GM18873 (cell line): ENCODE measurements around the gene DENND10.

Experiments
- ATAC-seq: cut with Tn5 transposase; IDR thresholded peaks from one replicate; pipeline ENCODE4 v1.9.1; 2021; ENCODE audit warnings: mild to moderate bottlenecking, moderate library complexity, moderate number of reproducible peaks; ENCODE audit not compliant: unreplicated experiment, low FRiP score

Gene DENND10, protein sequence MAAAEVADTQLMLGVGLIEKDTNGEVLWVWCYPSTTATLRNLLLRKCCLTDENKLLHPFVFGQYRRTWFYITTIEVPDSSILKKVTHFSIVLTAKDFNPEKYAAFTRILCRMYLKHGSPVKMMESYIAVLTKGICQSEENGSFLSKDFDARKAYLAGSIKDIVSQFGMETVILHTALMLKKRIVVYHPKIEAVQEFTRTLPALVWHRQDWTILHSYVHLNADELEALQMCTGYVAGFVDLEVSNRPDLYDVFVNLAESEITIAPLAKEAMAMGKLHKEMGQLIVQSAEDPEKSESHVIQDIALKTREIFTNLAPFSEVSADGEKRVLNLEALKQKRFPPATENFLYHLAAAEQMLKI

DNA sequence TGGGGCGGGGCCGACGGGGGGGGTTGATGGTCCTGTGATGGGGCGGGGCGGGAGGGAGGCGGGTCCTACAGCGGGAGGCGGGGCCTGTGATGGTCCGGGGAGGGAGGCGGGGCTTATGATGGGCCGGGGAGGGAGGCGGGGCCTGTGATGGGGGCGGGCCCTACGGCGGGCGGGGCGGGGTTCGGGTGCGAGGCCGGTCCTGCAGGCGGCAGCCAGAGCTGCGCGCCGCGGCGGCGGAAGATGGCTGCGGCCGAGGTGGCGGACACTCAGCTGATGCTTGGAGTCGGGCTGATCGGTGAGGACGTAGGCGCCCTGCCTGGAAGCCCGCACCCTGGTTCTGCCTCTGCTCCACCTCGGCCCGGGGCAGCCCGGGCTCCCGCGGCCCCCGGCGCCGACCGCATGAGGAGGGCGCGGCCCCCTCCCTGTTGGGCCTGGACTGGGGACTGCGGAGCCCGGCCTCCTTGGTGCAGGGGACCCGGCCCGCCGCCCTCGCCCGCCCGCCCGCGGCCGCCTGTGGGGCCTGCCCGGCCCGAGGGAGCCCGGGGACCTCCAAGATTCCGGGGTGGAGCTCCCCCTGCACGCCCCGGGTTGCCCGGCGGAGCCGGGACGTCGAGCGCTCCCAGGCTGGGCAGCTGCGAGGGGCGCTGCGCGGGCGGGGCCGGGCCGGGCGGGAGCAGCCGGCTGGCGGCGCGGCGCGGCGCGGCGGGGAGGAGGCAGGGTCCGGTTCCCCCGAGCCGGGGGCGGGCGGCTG is at the start of gene DENND10:
Gene DENND10, plus strand, starts transcription at position 211 of the 751 bp plus-strand sequence. Its CDS starts 30 bp downstream, at position 241.
- ATAC-seq = peak; percentile 71

- ATAC-seq = no peak
Measured at GRCh38 chr10:119055472-119055871, 48.4 kb upstream of the DENND10 start.

- ATAC-seq = no peak
Measured at GRCh38 chr10:119058010-119058409, 45.9 kb upstream of the DENND10 start.

DNA sequence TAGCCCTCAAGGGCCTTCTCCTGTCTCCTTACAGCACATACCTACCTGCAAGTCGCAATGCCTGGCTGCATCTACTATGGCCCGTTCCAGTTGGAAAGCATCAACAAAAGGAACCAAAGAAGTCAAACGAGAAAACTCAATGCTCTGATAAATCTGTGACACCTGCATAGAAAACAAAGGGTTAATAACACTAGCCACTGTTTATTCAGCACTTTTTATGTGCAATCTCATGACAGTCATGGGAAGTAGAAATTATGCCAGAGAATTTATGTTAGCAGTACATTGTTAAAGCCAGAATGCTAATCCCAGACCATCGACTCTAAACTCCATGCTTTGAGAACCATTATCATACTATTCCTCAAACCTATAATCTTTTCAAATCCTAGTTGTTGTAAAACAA is 44.4 kb upstream of the DENND10 start:
- ATAC-seq = no peak

GRCh38 chr10:119060107-119060506 is 43.8 kb upstream of the DENND10 start:
- ATAC-seq = no peak

DNA sequence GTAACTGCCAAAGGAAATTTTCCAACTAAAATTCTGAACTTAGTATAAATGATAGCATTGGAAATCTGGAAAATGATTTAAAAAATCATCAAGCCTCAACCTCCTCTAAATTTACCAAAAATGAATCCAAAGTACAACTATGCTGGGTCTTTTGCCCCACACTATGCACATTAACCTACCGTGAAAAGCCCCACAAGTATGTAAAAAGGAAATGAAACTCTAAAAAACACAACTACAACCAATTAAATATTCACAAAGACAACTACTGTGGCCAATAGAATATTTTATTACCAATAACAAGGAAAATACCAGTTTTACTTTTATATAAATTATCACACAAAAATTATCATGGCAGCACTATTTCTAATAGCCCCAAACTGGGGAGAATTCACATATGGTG is 42.6 kb upstream of the DENND10 start:
- ATAC-seq = no peak

GRCh38 chr10:119061926-119062325 is 42.0 kb upstream of the DENND10 start:
- ATAC-seq = no peak

- no peak for ATAC-seq
Measured at GRCh38 chr10:119070395-119071165, 33.3 kb upstream of the DENND10 start.

GRCh38 chr10:119073584-119073983 is 30.3 kb upstream of the DENND10 start:
- no peak for ATAC-seq

DNA sequence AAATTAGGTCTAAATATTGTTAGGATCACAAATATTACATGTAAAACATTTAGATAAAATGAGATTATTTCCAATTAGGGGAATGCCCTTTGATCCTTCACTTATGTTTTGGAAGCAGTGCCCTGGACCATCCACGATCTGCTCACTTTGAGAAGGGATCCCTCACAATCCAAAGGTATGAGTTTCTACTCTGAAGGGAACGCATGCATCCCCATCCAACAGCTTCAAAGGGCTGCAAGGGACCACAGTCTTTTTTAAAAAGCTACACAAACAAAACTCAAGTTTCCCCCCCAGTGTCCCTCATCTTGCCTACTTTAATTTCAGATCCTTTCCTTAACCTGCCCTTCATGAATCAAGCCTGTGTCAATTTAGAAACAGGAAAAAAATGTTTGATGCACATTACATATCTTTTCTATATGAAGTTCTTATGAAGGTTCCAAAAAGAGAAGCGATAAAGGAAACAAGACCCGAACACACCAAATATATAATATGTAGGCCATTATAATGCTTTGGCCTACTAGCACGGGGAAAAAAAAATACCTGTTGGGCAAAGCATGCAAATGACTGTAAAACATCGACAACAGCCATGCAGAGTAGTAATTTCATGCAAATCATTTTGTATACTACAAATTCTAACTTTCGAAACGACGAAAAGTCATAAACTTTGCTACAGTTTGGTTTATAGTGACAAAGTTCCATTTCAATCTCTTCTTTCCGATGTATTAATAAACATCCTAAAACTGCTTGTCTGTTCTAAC is 25.3 kb upstream of the DENND10 start:
- no peak for ATAC-seq

- peak; percentile 37 for ATAC-seq
Measured at GRCh38 chr10:119079599-119080520, 24.1 kb upstream of the DENND10 start.

DNA sequence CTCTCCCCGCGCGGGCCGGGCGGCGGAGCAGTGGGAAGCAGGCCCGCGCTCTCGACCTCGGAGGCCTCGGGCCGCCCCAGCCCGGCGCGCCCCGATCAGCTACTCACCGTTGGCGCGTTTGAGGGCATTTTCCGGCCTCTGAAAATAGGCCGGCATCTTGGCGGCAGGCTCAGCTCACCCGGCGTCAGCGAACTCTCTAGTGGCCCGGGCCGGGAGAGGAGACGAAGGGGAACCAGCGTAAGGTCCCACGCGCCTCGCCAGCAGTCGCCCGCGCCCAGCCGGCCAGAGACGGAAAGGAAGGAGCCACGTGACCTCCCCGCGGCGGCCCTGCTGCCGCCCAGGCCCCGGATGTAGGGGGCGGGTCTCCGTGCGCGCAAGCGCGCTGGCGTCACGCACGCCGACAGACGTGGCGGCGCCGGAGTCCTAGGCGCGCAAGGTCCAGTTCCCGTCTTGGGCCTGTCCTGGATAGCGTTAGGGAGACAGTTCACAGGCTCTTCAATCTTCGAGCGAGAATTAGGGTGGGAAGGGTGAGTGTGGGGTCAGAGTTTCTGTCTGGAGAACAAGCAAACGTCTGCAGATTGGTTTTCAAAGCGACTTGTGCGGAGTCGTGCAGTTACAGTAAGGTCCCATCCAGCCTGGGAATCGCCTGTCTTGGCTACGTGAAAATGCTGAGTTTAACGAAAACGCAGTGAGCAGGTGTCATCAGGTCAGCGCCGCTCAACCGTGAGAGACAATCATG is 23.2 kb upstream of the DENND10 start, which contains the start of gene EIF3A:
Gene EIF3A, minus strand, starts transcription at position 297 of the 739 bp plus-strand sequence. Its CDS starts 141 bp downstream, at position 156.
- ATAC-seq = peak; percentile 70

DNA sequence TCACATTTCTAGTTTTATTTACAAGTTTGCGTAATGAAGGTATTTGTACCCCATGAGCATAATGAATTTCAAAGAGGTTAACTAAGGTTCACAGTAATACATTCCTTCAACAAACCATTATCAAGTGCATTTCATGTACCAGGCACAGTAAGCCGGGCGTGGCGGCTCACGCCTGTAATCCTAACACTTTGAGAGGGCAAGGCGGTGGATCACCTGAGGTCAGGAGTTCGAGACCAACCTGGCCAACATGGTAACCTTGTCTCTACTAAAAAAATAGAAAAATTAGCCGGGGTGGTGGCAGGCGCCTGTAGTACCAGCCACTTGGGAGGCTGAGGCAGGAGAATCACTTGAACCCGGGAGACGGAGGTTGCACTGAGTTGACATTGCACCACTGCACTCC is 19.0 kb upstream of the DENND10 start:
- no peak for ATAC-seq

GRCh38 chr10:119087271-119087882 is 16.5 kb upstream of the DENND10 start:
- ATAC-seq = no peak

DNA sequence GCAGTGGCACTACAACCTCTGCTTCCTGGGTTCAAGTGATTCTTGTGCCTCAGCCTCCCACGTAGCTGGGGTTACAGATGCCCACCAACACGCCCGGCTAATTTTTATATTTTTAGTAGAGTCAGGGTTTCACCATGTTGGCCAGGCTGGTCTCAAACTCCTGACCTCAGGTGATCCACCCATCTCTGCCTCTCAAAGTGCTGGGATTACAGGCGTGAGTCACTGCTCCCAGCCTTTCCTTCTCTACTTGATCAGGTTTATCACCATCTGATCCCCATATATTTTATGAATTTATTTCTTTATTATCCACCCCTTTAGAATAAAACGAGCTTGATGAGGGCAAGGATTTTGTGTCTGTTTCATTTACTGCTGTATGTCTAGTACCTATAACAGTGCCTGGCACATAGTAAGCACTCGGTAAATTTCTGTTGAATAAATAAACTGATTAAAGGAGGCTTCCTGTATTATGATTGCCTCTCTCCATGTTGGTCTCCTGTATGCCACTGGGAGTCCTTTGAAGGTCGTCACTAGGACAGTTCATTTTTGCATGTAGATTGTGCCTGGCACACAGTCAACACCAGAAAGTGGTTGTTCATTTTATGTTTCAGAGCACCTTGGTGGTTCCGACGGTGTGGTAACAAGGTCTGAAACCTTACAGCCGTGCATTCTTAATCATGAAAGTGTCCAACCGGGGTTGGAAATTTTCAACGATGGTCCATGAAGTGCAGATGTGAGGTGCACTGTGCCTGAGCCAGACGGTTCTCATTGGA is 13.7 kb upstream of the DENND10 start:
- peak; percentile 60 for ATAC-seq

GRCh38 chr10:119090968-119091367 is 12.9 kb upstream of the DENND10 start:
- ATAC-seq = no peak

- ATAC-seq = no peak
Measured at GRCh38 chr10:119095640-119096039, 8.3 kb upstream of the DENND10 start.
